K562 (cell line): ENCODE results near the gene NCOR2. TPM values are rescaled to one million over a fixed set of nuclear protein-coding genes. Genes with fewer than 3 reads are reported as not detected.
A peak's percentile ranks its signal among the peaks of the same experiment; 100 is the strongest.

Experiments used
- ATF4 ChIP-seq: fragments of 450-650 bp; formaldehyde crosslinking; IDR thresholded peaks from 2 replicates; pipeline ENCODE4 v1.4.0; 2022; ENCODE audit warnings: mild to moderate bottlenecking, moderate library complexity
- E2F6 ChIP-seq, 2 experiments: IDR thresholded peaks; 2 replicates each; pipeline ENCODE4 v1.6.1; 2011; ENCODE audit warnings: borderline replicate concordance in 1 of 2, control low read depth in 1 of 2, low read depth in 1 of 2, low read length in 1 of 2, mild to moderate bottlenecking in 1 of 2, mixed read lengths in 1 of 2, moderate library complexity in 1 of 2; ENCODE audit not compliant: insufficient read depth in 1 of 2, insufficient read length in 1 of 2, poor library complexity in 1 of 2, severe bottlenecking in 1 of 2; ENCODE audit errors: extremely low read depth in 1 of 2
- E2F8 ChIP-seq: fragments of 450-650 bp; IDR thresholded peaks from 2 replicates; pipeline ENCODE4 v1.7.1; 2018; ENCODE audit warnings: mild to moderate bottlenecking, low read depth; ENCODE audit not compliant: partially characterized antibody
- HINFP ChIP-seq: fragments of 450-650 bp; conservative IDR thresholded peaks from 2 replicates; pipeline ENCODE4 v1.6.1; 2016; ENCODE audit warnings: missing genetic modification characterization, low read depth, mild to moderate bottlenecking, control low read depth, missing compliant biosample characterization
- NFYB ChIP-seq: IDR thresholded peaks from 2 replicates; pipeline ENCODE4 v1.6.1; 2011; ENCODE audit warnings: mild to moderate bottlenecking, moderate library complexity; ENCODE audit not compliant: insufficient read length; ENCODE audit errors: extremely low read depth
- PHF20 ChIP-seq: fragments of 450-650 bp; IDR thresholded peaks from 2 replicates; pipeline ENCODE4 v1.6.1; 2018; ENCODE audit not compliant: partially characterized antibody
- SMARCE1 ChIP-seq: fragments of 450-650 bp; IDR thresholded peaks from 2 replicates; pipeline ENCODE4 v1.7.1; 2016; ENCODE audit warnings: mild to moderate bottlenecking
- TSC22D4 ChIP-seq: fragments of 450-650 bp; IDR thresholded peaks from 2 replicates; pipeline ENCODE4 v1.6.1; 2016; ENCODE audit warnings: missing genetic modification characterization, missing biosample characterization, control low read depth
- ZBTB49 ChIP-seq: sonication (generic); formaldehyde crosslinking; IDR thresholded peaks from 2 replicates; pipeline ENCODE4 v1.8.0; 2022; ENCODE audit warnings: missing genetic modification reagents, mild to moderate bottlenecking, borderline replicate concordance
- ZNF592 ChIP-seq: fragments of 450-650 bp; IDR thresholded peaks from 2 replicates; pipeline ENCODE4 v1.6.1; 2017; ENCODE audit warnings: antibody characterized with exemption, mild to moderate bottlenecking
- ZNF79 ChIP-seq: fragments of 250-450 bp; sonication (Bioruptor Pico); IDR thresholded peaks from 2 replicates; pipeline ENCODE4 v1.4.0; 2020; ENCODE audit warnings: low read depth, mild to moderate bottlenecking, moderate library complexity
- polyA plus RNA-seq, 8 experiments: library from polyadenylated mRNA; depleted of rRNA in 4 of 8; stranded (reverse) in 5 of 8; unstranded in 3 of 8; fragments of >200 nt; fragmentation: Nextera tagmentation in 2 of 8; fragmentation: Illumina TruSeq in 1 of 8; extraction: Ambion mirVana in 2 of 8; extraction: Trizol in 1 of 8; gene quantifications; 2 replicates each; pipeline versions ENCODE4 v1.2.1 to v1.2.3, GENCODE V29; 2011 to 2014; ENCODE audit warnings: inconsistent platforms in 1 of 8, missing spikeins in 1 of 8
- total RNA-seq, 7 experiments: library from RNA; depleted of rRNA in 6 of 7; stranded (reverse); fragments of >200 nt in 6 of 7; fragmentation: Illumina TruSeq in 2 of 7; extraction: Trizol in 2 of 7; gene quantifications; 2 replicates each; pipeline versions ENCODE4 v1.2.1 to v1.2.3, GENCODE V29; 2011 to 2021; ENCODE audit warnings: low replicate concordance in 1 of 7

The NCOR2 gene
- total and polyA plus RNA-seq, 9 of the 15 experiments (the other 6 are each of a cell fraction or from before 2014, with no cell fraction given) = 0.18 to 126 (median 8.4) TPM

GRCh38 chr12:124573839-124574786, 6.7 kb upstream of the NCOR2 start (continued):
- TF ChIP-seq HINFP (tag) (no peak), E2F6 (IDR thresholded peaks at IDR 0.05; ENCODE audit: borderline replicate concordance in 1 of 2, extremely low read depth in 1 of 2, insufficient read depth in 1 of 2, insufficient read length in 1 of 2, low read depth in 1 of 2, low read length in 1 of 2, poor library complexity in 1 of 2, severe bottlenecking in 1 of 2) (peak in 1 of 2 experiments; percentile 30), ZNF79 (CRISPR knock-in tag) (no peak), ZNF592 (peak; percentile 88), NFYB (no peak), ZBTB49 (CRISPR knock-in tag) (no peak), TSC22D4 (tag) (no peak), PHF20 (peak; percentile 16), ATF4 (CRISPR knock-in tag) (0 out of 2 replicates have a peak, but pooled peaks have one; percentile 57), SMARCE1 (peak; percentile 66), E2F8 (no peak)
